SH-SY5Y (cell line): Measurements from ENCODE around the gene AGK.

Source experiments
- GATA2 ChIP-seq: IDR thresholded peaks from 2 replicates; pipeline ENCODE4 v1.6.1; 2011; ENCODE audit warnings: mild to moderate bottlenecking, low read depth, low read length
- GATA3 ChIP-seq: IDR thresholded peaks from 2 replicates; pipeline ENCODE4 v1.6.1; 2011; ENCODE audit warnings: low read depth, mild to moderate bottlenecking, low read length, moderate library complexity

- no peak for TF ChIP-seq GATA2
- no peak for TF ChIP-seq GATA3
These were observed 94.0 kb downstream of the AGK start for GRCh38 chr7:141645188-141645587.
